ENCODE results near the gene OXER1.

OXER1 gene

GRCh38 chr2:42725657-42726056 lies 38.3 kb downstream of the OXER1 start:
- no peak for DNase-seq (ENCODE audit: low spot score)
- no peak for TF ChIP-seq CTCF (IDR thresholded peaks at IDR 0.05; ENCODE audit: extremely low read depth, missing control alignments)

- TF ChIP-seq CTCF (IDR thresholded peaks at IDR 0.05; ENCODE audit: extremely low read depth, missing control alignments): no peak
- no peak for DNase-seq (ENCODE audit: low spot score)
Observed at GRCh38 chr2:42724886-42725285, 39.0 kb downstream of the OXER1 start.

- TF ChIP-seq CTCF (IDR thresholded peaks at IDR 0.05; ENCODE audit: extremely low read depth, missing control alignments): no peak
- no peak for DNase-seq (ENCODE audit: low spot score)
Observed at GRCh38 chr2:42723465-42723864, 40.5 kb downstream of the OXER1 start.

- peak; percentile 71 for DNase-seq (ENCODE audit: low spot score)
- no peak for TF ChIP-seq CTCF (IDR thresholded peaks at IDR 0.05; ENCODE audit: extremely low read depth, missing control alignments)
Observed at GRCh38 chr2:42722320-42723190, 41.4 kb downstream of the OXER1 start.

- no peak for TF ChIP-seq CTCF (IDR thresholded peaks at IDR 0.05; ENCODE audit: extremely low read depth, missing control alignments)
- no peak for DNase-seq (ENCODE audit: low spot score)
Observed at GRCh38 chr2:42721898-42722297, 42.0 kb downstream of the OXER1 start.

- no peak for TF ChIP-seq CTCF (IDR thresholded peaks at IDR 0.05; ENCODE audit: extremely low read depth, missing control alignments)
- DNase-seq (ENCODE audit: low spot score): no peak
Observed at GRCh38 chr2:42714686-42715085, 49.2 kb downstream of the OXER1 start.

GRCh38 chr2:42713920-42714319 lies 50.0 kb downstream of the OXER1 start:
- DNase-seq (ENCODE audit: low spot score): no peak
- no peak for TF ChIP-seq CTCF (IDR thresholded peaks at IDR 0.05; ENCODE audit: extremely low read depth, missing control alignments)
